ENCODE data around the gene HPGDS. TPM values are rescaled to one million over a fixed set of nuclear protein-coding genes. Genes with fewer than 3 reads are reported as not detected.

HPGDS gene
- total RNA-seq, 1 experiment from 2014 or later: not detected

DNA sequence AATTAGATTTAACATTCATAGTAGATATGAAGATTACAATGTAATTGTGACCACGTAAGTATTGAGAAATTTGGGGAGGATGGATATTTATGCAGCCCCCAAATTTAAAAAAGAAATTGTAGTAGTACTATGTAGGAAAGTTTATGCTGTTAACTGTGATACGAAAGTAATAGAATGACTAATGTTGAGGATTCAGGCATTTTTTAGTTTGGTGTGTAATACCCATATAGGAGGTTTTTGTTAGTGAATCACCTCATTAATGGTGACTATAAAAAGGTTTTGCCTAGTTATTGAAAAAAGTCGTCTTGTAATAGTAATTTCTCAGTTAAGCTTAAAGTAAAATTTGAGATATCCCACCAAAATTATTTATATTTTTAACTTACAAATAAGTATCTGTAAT is 67.7 kb downstream of the HPGDS start:
- POLR2A ChIA-PET: no interaction called here
- H3K27me3 Mint-ChIP-seq (ENCODE audit: low read depth): no peaks in the 10 kb centered on the region
- H3K4me1 Mint-ChIP-seq: no peaks in the 10 kb centered on the region
- H3K9me3 Mint-ChIP-seq: no peaks in the 10 kb centered on the region
- TF ChIP-seq, protein P1, sequence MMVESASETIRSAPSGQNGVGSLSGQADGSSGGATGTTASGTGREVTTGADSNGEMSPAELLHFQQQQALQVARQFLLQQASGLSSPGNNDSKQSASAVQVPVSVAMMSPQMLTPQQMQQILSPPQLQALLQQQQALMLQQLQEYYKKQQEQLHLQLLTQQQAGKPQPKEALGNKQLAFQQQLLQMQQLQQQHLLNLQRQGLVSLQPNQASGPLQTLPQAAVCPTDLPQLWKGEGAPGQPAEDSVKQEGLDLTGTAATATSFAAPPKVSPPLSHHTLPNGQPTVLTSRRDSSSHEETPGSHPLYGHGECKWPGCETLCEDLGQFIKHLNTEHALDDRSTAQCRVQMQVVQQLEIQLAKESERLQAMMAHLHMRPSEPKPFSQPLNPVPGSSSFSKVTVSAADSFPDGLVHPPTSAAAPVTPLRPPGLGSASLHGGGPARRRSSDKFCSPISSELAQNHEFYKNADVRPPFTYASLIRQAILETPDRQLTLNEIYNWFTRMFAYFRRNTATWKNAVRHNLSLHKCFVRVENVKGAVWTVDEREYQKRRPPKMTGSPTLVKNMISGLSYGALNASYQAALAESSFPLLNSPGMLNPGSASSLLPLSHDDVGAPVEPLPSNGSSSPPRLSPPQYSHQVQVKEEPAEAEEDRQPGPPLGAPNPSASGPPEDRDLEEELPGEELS (CRISPR knock-in tag; IDR thresholded peaks at IDR 0.05): no peak
- TF ChIP-seq, protein P2, sequence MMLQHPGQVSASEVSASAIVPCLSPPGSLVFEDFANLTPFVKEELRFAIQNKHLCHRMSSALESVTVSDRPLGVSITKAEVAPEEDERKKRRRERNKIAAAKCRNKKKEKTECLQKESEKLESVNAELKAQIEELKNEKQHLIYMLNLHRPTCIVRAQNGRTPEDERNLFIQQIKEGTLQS (CRISPR knock-in tag; conservative IDR thresholded peaks at IDR 0.05): no peak
- TF ChIP-seq, protein P3, sequence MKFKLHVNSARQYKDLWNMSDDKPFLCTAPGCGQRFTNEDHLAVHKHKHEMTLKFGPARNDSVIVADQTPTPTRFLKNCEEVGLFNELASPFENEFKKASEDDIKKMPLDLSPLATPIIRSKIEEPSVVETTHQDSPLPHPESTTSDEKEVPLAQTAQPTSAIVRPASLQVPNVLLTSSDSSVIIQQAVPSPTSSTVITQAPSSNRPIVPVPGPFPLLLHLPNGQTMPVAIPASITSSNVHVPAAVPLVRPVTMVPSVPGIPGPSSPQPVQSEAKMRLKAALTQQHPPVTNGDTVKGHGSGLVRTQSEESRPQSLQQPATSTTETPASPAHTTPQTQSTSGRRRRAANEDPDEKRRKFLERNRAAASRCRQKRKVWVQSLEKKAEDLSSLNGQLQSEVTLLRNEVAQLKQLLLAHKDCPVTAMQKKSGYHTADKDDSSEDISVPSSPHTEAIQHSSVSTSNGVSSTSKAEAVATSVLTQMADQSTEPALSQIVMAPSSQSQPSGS (CRISPR knock-in tag; IDR thresholded peaks at IDR 0.05; ENCODE audit: borderline replicate concordance, low read depth): no peak
- TF ChIP-seq, protein P4, sequence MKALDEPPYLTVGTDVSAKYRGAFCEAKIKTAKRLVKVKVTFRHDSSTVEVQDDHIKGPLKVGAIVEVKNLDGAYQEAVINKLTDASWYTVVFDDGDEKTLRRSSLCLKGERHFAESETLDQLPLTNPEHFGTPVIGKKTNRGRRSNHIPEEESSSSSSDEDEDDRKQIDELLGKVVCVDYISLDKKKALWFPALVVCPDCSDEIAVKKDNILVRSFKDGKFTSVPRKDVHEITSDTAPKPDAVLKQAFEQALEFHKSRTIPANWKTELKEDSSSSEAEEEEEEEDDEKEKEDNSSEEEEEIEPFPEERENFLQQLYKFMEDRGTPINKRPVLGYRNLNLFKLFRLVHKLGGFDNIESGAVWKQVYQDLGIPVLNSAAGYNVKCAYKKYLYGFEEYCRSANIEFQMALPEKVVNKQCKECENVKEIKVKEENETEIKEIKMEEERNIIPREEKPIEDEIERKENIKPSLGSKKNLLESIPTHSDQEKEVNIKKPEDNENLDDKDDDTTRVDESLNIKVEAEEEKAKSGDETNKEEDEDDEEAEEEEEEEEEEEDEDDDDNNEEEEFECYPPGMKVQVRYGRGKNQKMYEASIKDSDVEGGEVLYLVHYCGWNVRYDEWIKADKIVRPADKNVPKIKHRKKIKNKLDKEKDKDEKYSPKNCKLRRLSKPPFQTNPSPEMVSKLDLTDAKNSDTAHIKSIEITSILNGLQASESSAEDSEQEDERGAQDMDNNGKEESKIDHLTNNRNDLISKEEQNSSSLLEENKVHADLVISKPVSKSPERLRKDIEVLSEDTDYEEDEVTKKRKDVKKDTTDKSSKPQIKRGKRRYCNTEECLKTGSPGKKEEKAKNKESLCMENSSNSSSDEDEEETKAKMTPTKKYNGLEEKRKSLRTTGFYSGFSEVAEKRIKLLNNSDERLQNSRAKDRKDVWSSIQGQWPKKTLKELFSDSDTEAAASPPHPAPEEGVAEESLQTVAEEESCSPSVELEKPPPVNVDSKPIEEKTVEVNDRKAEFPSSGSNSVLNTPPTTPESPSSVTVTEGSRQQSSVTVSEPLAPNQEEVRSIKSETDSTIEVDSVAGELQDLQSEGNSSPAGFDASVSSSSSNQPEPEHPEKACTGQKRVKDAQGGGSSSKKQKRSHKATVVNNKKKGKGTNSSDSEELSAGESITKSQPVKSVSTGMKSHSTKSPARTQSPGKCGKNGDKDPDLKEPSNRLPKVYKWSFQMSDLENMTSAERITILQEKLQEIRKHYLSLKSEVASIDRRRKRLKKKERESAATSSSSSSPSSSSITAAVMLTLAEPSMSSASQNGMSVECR (CRISPR knock-in tag; IDR thresholded peaks at IDR 0.05; ENCODE audit: borderline replicate concordance): no peak
- no peak for TF ChIP-seq EMX1 (CRISPR knock-in tag; IDR thresholded peaks at IDR 0.05)
- no peak for TF ChIP-seq NFYB (CRISPR knock-in tag; conservative IDR thresholded peaks at IDR 0.05; ENCODE audit: low read depth)
- no peak for TF ChIP-seq ZBTB21 (CRISPR knock-in tag; IDR thresholded peaks at IDR 0.05; ENCODE audit: borderline replicate concordance)
- no peak for TF ChIP-seq IRF2 (CRISPR knock-in tag; IDR thresholded peaks at IDR 0.05; ENCODE audit: borderline replicate concordance, low read depth)
- TF ChIP-seq MYBL2 (CRISPR knock-in tag; IDR thresholded peaks at IDR 0.05): no peak
- TF ChIP-seq, protein P5, sequence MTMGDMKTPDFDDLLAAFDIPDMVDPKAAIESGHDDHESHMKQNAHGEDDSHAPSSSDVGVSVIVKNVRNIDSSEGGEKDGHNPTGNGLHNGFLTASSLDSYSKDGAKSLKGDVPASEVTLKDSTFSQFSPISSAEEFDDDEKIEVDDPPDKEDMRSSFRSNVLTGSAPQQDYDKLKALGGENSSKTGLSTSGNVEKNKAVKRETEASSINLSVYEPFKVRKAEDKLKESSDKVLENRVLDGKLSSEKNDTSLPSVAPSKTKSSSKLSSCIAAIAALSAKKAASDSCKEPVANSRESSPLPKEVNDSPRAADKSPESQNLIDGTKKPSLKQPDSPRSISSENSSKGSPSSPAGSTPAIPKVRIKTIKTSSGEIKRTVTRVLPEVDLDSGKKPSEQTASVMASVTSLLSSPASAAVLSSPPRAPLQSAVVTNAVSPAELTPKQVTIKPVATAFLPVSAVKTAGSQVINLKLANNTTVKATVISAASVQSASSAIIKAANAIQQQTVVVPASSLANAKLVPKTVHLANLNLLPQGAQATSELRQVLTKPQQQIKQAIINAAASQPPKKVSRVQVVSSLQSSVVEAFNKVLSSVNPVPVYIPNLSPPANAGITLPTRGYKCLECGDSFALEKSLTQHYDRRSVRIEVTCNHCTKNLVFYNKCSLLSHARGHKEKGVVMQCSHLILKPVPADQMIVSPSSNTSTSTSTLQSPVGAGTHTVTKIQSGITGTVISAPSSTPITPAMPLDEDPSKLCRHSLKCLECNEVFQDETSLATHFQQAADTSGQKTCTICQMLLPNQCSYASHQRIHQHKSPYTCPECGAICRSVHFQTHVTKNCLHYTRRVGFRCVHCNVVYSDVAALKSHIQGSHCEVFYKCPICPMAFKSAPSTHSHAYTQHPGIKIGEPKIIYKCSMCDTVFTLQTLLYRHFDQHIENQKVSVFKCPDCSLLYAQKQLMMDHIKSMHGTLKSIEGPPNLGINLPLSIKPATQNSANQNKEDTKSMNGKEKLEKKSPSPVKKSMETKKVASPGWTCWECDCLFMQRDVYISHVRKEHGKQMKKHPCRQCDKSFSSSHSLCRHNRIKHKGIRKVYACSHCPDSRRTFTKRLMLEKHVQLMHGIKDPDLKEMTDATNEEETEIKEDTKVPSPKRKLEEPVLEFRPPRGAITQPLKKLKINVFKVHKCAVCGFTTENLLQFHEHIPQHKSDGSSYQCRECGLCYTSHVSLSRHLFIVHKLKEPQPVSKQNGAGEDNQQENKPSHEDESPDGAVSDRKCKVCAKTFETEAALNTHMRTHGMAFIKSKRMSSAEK (CRISPR knock-in tag; IDR thresholded peaks at IDR 0.05; ENCODE audit: borderline replicate concordance): no peak
- ATAC-seq (no peak), DNase-seq (ENCODE audit: low spot score) (no peak)
- CTCF ChIA-PET: no interaction called here
- no peak overlapping the region for H3K27ac Mint-ChIP-seq
- no peak overlapping the region for H3K4me3 Mint-ChIP-seq
- peaks cover 52% of the 10 kb centered on the region for H3K36me3 Mint-ChIP-seq

DNA sequence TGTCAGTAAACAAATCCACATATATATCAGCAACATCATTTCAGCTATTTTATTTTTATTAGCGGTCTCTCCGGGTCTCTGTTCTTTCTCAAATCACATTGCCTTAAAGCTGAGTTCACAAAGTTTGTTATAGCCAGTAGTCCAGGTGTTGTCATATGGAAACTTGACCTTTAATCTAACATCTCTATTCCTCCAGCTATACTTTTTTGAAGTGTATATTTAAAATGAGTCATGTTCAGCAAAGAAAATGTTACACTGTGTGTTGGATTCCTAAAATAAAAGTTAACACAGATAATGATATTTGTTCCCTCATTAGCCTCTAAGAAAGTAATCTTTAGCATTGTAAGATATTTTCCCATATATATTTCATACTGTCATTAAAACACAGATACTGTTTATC is 71.4 kb downstream of the HPGDS start:
- CTCF ChIA-PET: no interaction called here
- no peak for TF ChIP-seq NR1H2 (CRISPR knock-in tag; IDR thresholded peaks at IDR 0.05)
- TF ChIP-seq CREM (CRISPR knock-in tag; IDR thresholded peaks at IDR 0.05): no peak
- TF ChIP-seq, protein P6, sequence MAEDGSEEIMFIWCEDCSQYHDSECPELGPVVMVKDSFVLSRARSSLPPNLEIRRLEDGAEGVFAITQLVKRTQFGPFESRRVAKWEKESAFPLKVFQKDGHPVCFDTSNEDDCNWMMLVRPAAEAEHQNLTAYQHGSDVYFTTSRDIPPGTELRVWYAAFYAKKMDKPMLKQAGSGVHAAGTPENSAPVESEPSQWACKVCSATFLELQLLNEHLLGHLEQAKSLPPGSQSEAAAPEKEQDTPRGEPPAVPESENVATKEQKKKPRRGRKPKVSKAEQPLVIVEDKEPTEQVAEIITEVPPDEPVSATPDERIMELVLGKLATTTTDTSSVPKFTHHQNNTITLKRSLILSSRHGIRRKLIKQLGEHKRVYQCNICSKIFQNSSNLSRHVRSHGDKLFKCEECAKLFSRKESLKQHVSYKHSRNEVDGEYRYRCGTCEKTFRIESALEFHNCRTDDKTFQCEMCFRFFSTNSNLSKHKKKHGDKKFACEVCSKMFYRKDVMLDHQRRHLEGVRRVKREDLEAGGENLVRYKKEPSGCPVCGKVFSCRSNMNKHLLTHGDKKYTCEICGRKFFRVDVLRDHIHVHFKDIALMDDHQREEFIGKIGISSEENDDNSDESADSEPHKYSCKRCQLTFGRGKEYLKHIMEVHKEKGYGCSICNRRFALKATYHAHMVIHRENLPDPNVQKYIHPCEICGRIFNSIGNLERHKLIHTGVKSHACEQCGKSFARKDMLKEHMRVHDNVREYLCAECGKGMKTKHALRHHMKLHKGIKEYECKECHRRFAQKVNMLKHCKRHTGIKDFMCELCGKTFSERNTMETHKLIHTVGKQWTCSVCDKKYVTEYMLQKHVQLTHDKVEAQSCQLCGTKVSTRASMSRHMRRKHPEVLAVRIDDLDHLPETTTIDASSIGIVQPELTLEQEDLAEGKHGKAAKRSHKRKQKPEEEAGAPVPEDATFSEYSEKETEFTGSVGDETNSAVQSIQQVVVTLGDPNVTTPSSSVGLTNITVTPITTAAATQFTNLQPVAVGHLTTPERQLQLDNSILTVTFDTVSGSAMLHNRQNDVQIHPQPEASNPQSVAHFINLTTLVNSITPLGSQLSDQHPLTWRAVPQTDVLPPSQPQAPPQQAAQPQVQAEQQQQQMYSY (CRISPR knock-in tag; IDR thresholded peaks at IDR 0.05): no peak
- TF ChIP-seq, protein P7, sequence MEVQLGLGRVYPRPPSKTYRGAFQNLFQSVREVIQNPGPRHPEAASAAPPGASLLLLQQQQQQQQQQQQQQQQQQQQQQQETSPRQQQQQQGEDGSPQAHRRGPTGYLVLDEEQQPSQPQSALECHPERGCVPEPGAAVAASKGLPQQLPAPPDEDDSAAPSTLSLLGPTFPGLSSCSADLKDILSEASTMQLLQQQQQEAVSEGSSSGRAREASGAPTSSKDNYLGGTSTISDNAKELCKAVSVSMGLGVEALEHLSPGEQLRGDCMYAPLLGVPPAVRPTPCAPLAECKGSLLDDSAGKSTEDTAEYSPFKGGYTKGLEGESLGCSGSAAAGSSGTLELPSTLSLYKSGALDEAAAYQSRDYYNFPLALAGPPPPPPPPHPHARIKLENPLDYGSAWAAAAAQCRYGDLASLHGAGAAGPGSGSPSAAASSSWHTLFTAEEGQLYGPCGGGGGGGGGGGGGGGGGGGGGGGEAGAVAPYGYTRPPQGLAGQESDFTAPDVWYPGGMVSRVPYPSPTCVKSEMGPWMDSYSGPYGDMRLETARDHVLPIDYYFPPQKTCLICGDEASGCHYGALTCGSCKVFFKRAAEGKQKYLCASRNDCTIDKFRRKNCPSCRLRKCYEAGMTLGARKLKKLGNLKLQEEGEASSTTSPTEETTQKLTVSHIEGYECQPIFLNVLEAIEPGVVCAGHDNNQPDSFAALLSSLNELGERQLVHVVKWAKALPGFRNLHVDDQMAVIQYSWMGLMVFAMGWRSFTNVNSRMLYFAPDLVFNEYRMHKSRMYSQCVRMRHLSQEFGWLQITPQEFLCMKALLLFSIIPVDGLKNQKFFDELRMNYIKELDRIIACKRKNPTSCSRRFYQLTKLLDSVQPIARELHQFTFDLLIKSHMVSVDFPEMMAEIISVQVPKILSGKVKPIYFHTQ (CRISPR knock-in tag; IDR thresholded peaks at IDR 0.05): no peak

More for the DNA sequence above, 71.4 kb downstream of the HPGDS start:
- H3K36me3 Mint-ChIP-seq: peaks cover 28% of the 10 kb centered on the region
- POLR2A ChIA-PET: no interaction called here
- DNase-seq (ENCODE audit: low spot score): no peak
- no peaks in the 10 kb centered on the region for H3K9me3 Mint-ChIP-seq
- no peak for ATAC-seq
- no peaks in the 10 kb centered on the region for H3K27me3 Mint-ChIP-seq (ENCODE audit: low read depth)
- H3K27ac Mint-ChIP-seq: no peak overlapping the region
- no peaks in the 10 kb centered on the region for H3K4me1 Mint-ChIP-seq
- no peak overlapping the region for H3K4me3 Mint-ChIP-seq
